GM19035 (cell line): Measurements from ENCODE around the gene CYP26B1.
"Not testable (repeated sequence)": the region's sequence is repeated elsewhere in the genome, so short reads cannot be mapped to it uniquely, and the experiment has no call there.

ENCODE experiments used
- ATAC-seq: cut with Tn5 transposase; IDR thresholded peaks from one replicate; pipeline ENCODE4 v1.9.1; 2021; ENCODE audit not compliant: unreplicated experiment

Gene CYP26B1

GRCh38 chr2:72112401-72112800 is 35.3 kb downstream of the CYP26B1 start:
- ATAC-seq = no peak

- no peak for ATAC-seq
Measured at GRCh38 chr2:72111061-72111460, 36.6 kb downstream of the CYP26B1 start.

GRCh38 chr2:72109904-72110303 is 37.8 kb downstream of the CYP26B1 start:
- ATAC-seq = no peak

GRCh38 chr2:72109291-72109690 is 38.4 kb downstream of the CYP26B1 start:
- no peak for ATAC-seq

GRCh38 chr2:72108121-72108520 is 39.5 kb downstream of the CYP26B1 start:
- ATAC-seq = no peak

- no peak for ATAC-seq
Measured at GRCh38 chr2:72106978-72107377, 40.7 kb downstream of the CYP26B1 start.

GRCh38 chr2:72104821-72105588 is 42.7 kb downstream of the CYP26B1 start:
- no peak for ATAC-seq

GRCh38 chr2:72103690-72104089 is 44.0 kb downstream of the CYP26B1 start:
- ATAC-seq = no peak

- ATAC-seq = no peak
Measured at GRCh38 chr2:72103161-72103560, 44.5 kb downstream of the CYP26B1 start.

- ATAC-seq = no peak
Measured at GRCh38 chr2:72098935-72099334, 48.7 kb downstream of the CYP26B1 start.

- ATAC-seq = no peak
Measured at GRCh38 chr2:72097276-72097675, 50.4 kb downstream of the CYP26B1 start.

- no peak for ATAC-seq
Measured at GRCh38 chr2:72096181-72096580, 51.5 kb downstream of the CYP26B1 start.

GRCh38 chr2:72095364-72095763 is 52.3 kb downstream of the CYP26B1 start:
- ATAC-seq = no peak

GRCh38 chr2:72094701-72095100 is 53.0 kb downstream of the CYP26B1 start:
- no peak for ATAC-seq

GRCh38 chr2:72092111-72092510 is 55.6 kb downstream of the CYP26B1 start:
- no peak for ATAC-seq

- ATAC-seq = no peak
Measured at GRCh38 chr2:72090781-72091482, 56.7 kb downstream of the CYP26B1 start.

GRCh38 chr2:72090271-72090720 is 57.4 kb downstream of the CYP26B1 start:
- ATAC-seq = no peak

GRCh38 chr2:72089537-72089936 is 58.1 kb downstream of the CYP26B1 start:
- no peak for ATAC-seq

GRCh38 chr2:72089028-72089427 is 58.6 kb downstream of the CYP26B1 start:
- no peak for ATAC-seq

- ATAC-seq = not testable (repeated sequence)
Measured at GRCh38 chr2:72086871-72087633, 60.6 kb downstream of the CYP26B1 start.

- no peak for ATAC-seq
Measured at GRCh38 chr2:72085513-72085912, 62.1 kb downstream of the CYP26B1 start.

- ATAC-seq = no peak
Measured at GRCh38 chr2:72085036-72085435, 62.6 kb downstream of the CYP26B1 start.
